ENCODE results near the gene AANAT. TPM values are rescaled to one million over a fixed set of nuclear protein-coding genes. Genes with fewer than 3 reads are reported as not detected.
A peak's percentile ranks its signal among the peaks of the same experiment; 100 is the strongest.

Gene AANAT
- total RNA-seq, 1 donor from 2014 or later: not detected

DNA sequence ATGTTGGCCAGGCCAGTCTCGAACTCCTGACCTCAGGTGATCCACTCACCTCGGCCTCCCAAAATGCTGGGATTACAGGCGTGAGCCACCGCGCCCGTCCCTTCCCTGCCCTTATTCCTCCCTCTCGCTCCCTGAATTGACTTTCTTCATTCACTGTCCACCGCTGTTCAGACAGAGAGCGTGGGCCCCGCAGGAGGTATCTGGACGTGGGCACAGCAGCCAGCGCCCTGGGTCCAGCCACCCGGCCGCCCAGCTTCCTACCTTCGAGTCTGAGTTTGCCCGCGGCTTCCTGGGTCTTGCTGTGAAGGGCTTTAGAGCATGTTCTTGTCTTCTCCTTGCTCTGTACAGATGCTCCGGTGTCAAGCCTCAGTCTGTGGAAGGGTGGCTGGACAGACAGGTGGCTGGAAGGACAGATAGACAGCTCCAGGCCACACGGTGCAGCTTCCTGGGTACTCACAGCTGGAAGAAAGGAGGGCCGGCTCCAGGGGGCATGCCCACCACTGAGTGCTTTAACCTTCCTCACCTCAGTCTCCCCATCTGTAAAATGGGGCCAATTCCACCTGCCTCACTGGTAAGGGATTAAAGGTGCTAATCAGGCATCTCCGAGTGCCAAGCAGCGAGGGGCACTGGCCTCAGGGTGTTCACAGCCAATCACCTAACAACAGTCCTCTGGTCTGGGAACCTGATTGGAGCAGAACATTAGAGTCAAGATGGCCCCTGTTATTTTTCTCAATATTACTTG is 20.2 kb downstream of the AANAT start:
- no peak overlapping the region for H3K4me3 Mint-ChIP-seq (ENCODE audit: unreplicated experiment)
- no peak for DNase-seq (ENCODE audit: low spot score)
- peaks cover 10% of the 10 kb centered on the region for H3K27me3 Mint-ChIP-seq (ENCODE audit: unreplicated experiment)
- H3K4me1 Mint-ChIP-seq (ENCODE audit: unreplicated experiment): peaks cover 22% of the 10 kb centered on the region
- no peak overlapping the region for H3K27ac Mint-ChIP-seq (ENCODE audit: unreplicated experiment)
- H3K9me3 Mint-ChIP-seq (ENCODE audit: unreplicated experiment): no peaks in the 10 kb centered on the region
- no peaks in the 10 kb centered on the region for H3K36me3 Mint-ChIP-seq (ENCODE audit: low read depth, unreplicated experiment)
- TF ChIP-seq, protein P1, sequence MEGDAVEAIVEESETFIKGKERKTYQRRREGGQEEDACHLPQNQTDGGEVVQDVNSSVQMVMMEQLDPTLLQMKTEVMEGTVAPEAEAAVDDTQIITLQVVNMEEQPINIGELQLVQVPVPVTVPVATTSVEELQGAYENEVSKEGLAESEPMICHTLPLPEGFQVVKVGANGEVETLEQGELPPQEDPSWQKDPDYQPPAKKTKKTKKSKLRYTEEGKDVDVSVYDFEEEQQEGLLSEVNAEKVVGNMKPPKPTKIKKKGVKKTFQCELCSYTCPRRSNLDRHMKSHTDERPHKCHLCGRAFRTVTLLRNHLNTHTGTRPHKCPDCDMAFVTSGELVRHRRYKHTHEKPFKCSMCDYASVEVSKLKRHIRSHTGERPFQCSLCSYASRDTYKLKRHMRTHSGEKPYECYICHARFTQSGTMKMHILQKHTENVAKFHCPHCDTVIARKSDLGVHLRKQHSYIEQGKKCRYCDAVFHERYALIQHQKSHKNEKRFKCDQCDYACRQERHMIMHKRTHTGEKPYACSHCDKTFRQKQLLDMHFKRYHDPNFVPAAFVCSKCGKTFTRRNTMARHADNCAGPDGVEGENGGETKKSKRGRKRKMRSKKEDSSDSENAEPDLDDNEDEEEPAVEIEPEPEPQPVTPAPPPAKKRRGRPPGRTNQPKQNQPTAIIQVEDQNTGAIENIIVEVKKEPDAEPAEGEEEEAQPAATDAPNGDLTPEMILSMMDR (IDR thresholded peaks at IDR 0.05; ENCODE audit: unreplicated experiment): no peak

DNA sequence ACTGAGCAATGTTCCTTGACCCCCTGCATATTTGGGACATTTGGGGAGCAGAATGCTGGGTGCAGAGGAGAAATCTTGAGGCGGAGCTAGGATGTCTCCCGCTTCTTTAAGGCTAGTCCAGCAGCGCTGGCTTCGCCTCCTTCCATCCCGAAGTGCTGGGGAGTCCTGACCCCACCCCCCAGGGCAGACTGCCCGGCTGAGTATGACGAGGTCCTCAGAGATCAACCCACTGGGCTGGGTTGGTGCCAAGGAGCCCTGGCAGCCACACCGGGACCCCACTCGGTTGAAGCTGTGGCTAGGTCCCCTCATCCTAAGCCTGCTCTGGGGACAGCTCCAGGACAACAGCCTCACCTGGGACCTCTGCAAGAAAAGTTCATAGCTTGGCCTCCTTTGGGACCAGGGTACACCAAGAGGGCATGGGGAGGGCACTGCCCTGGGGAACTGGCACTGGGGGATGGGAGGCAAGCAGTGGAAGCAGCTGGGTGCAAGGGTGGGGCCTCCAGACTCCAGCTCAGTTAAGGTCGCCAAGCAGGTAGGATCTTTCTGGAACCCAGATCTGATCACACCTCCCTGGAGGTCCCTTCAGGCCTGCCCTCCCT is 22.8 kb downstream of the AANAT start:
- Mint-ChIP-seq H3K4me3 (ENCODE audit: unreplicated experiment) (no peak overlapping the region), H3K27me3 (ENCODE audit: unreplicated experiment) (peaks cover 8% of the 10 kb centered on the region), H3K36me3 (ENCODE audit: low read depth, unreplicated experiment) (no peaks in the 10 kb centered on the region), H3K9me3 (ENCODE audit: unreplicated experiment) (no peaks in the 10 kb centered on the region), H3K27ac (ENCODE audit: unreplicated experiment) (no peak overlapping the region), H3K4me1 (ENCODE audit: unreplicated experiment) (peaks cover 23% of the 10 kb centered on the region)
- TF ChIP-seq, protein P1 (IDR thresholded peaks at IDR 0.05; ENCODE audit: unreplicated experiment): no peak
- DNase-seq (ENCODE audit: low spot score): no peak

DNA sequence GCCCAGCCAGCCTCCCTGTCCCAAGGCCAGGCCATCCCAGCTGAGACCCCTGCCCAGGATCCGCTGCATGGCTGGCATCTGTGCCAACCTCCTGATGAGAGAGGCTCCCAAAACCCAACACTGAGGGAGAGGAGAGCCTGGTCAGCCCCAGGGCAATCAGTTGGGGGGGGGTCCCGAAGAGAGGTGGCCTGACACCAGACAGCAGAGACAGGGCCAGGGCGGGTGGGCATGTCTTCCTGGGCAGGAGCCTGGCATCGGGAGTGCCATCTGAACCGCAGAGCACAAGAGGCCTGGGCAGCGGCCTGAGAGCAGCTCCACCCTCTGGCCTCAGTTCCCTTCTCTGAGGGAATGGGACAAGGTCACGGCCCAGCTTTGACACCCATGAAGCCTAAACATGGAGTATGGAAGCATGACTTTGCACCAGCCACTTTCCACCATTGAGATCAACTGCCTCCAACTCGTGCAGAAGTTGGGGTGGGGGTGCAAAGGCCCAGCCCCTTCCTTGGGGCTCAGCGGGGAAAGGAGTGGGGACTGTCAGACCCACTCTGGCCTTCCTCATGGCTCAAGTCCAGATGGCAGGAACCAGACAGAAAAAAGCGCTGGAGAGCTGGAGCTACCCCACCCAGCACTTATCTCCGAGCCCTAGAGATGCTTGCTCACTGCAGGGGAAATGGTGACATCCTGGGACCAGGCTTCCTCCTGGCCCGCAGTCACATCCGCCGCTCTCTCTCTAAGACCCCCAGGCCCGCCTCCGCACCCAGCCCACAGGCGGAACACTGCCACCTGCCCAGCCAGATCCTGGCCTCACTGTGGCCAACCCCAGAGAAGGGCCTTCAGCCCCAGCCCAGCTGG is 24.1 kb downstream of the AANAT start:
- Mint-ChIP-seq H3K4me3 (ENCODE audit: unreplicated experiment) (no peak overlapping the region), H3K36me3 (ENCODE audit: low read depth, unreplicated experiment) (no peaks in the 10 kb centered on the region), H3K4me1 (ENCODE audit: unreplicated experiment) (peaks cover 17% of the 10 kb centered on the region), H3K27ac (ENCODE audit: unreplicated experiment) (peak overlapping the region; percentile 48), H3K27me3 (ENCODE audit: unreplicated experiment) (peaks cover 8% of the 10 kb centered on the region), H3K9me3 (ENCODE audit: unreplicated experiment) (no peaks in the 10 kb centered on the region)
- TF ChIP-seq, protein P1 (IDR thresholded peaks at IDR 0.05; ENCODE audit: unreplicated experiment): no peak
- no peak for DNase-seq (ENCODE audit: low spot score)

DNA sequence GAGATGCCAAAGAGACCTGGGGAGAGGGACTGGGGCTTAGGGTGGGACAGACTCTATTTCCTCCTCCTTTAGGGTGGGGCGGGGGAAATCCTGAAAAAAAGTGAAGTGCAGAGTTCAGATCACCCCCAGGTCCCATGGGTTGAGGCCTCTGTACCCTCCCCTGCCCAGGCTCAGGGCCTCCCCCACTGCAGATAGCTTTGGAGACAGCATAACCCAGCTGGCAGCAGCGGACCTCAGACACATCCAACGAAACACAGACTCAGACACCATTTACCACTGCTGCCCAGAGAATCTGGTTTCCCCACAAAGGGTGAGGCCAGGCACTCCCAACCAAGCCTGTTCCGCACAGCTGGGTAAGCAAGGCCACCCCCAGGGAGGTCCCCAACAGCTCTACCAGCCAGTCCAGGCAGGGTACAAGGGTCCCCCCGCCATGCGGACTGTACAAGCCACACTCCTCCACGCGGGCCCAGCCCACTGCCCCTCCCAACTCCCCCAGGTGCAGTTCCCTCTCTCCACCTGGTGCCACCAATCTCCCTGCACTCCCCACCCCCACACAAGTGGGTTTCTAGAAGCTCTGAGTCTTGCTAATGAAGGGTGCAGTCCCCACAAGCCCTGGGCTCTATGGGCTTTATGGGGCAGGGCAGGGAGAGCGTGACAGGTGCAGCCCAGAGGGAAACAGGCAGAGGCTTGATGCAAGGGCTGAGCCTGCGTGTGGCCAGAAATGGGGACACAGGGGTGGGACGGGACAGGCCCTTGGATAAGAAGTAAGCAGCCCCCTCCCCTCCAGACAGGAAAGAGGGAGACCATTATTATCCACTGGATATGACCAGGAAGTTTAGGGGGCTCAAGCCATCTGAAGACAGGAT is 25.0 kb downstream of the AANAT start:
- Mint-ChIP-seq H3K36me3 (ENCODE audit: low read depth, unreplicated experiment) (no peaks in the 10 kb centered on the region), H3K4me1 (ENCODE audit: unreplicated experiment) (peaks cover 22% of the 10 kb centered on the region), H3K9me3 (ENCODE audit: unreplicated experiment) (no peaks in the 10 kb centered on the region), H3K4me3 (ENCODE audit: unreplicated experiment) (peak overlapping the region; percentile 66), H3K27ac (ENCODE audit: unreplicated experiment) (peak overlapping the region; percentile 63), H3K27me3 (ENCODE audit: unreplicated experiment) (peaks cover 10% of the 10 kb centered on the region)
- no peak for DNase-seq (ENCODE audit: low spot score)
- TF ChIP-seq, protein P1 (IDR thresholded peaks at IDR 0.05; ENCODE audit: unreplicated experiment): no peak

Measured in endothelial cell (in vitro differentiated cells).